ENCODE data around the gene KHSRP.

Gene KHSRP, protein sequence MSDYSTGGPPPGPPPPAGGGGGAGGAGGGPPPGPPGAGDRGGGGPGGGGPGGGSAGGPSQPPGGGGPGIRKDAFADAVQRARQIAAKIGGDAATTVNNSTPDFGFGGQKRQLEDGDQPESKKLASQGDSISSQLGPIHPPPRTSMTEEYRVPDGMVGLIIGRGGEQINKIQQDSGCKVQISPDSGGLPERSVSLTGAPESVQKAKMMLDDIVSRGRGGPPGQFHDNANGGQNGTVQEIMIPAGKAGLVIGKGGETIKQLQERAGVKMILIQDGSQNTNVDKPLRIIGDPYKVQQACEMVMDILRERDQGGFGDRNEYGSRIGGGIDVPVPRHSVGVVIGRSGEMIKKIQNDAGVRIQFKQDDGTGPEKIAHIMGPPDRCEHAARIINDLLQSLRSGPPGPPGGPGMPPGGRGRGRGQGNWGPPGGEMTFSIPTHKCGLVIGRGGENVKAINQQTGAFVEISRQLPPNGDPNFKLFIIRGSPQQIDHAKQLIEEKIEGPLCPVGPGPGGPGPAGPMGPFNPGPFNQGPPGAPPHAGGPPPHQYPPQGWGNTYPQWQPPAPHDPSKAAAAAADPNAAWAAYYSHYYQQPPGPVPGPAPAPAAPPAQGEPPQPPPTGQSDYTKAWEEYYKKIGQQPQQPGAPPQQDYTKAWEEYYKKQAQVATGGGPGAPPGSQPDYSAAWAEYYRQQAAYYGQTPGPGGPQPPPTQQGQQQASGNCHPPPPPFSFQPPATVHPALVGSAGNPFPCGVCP

DNA sequence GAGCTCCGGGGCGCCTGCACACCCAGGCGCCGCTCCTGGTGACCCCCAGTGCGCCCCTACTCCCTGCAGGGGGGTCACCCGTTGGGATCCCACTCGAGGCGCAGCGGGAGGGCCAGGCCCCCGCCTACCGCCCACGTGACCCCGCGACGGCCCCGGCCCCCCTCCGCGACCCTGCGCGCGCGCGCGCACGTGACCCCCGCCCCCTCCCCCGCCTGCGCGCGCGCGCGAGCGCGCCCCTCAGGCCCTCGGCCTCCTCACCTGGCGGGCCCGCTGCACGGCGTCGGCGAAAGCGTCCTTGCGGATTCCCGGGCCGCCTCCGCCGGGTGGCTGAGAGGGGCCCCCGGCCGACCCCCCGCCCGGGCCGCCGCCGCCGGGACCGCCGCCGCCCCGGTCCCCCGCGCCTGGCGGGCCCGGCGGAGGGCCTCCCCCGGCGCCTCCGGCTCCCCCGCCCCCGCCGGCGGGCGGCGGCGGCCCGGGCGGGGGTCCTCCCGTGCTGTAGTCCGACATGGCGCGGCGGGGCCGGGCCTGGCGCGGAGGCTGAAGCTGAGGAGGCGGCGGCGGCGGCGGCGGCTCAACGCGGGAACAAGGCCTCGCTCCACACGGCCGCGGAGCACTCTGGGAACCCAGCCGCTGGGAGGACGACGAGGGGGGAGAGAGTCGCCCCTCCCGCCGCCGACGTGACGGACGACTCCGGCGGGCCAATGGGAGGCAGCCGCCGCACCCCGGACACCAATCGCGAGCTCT is at the start of gene KHSRP:
KHSRP (minus strand) TSS at position 617 of the 744 bp plus-strand sequence; CDS start at position 507, 110 bp downstream.
- no peak for DNase-seq

DNA sequence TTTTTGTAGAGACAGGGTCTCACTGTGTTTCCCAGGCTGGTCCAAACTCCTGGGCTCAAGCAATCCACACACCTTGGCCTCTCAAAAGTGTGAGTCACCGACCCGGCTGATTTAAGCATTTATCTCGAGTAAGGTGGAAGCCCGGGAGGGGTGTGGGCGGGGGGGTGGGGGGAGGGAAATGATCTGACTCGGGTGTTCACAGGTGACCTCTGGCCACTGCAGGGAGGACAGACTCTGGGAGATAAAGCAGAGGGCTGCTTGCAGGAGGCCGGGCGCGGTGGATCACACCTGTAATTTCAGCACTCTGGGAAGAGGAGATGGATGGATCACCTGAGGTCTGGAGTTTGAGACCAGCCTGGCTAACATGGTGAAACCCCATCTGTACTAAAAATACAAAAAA is 49.0 kb upstream of the KHSRP start:
- DNase-seq, result no peak

DNA sequence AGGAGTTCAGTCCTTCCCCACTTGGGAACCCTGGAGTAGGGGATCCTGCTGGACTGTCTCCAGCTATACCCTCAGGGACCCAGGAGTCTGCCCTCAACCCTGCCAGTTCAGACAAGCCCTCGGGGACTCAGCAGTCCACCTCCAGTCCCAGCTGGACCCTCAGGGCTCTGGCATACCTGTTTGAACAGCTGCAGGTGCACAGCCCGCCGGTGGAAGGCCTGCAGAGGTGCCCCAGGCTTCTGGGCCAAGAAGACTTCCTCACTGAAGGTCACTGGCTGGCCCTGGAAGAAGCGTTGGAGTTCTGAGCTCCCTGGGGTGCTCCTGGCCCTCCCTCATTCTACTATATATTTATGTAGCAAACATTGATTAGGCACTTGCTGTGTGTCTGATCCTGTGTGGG is 48.1 kb upstream of the KHSRP start:
- no peak for DNase-seq

DNA sequence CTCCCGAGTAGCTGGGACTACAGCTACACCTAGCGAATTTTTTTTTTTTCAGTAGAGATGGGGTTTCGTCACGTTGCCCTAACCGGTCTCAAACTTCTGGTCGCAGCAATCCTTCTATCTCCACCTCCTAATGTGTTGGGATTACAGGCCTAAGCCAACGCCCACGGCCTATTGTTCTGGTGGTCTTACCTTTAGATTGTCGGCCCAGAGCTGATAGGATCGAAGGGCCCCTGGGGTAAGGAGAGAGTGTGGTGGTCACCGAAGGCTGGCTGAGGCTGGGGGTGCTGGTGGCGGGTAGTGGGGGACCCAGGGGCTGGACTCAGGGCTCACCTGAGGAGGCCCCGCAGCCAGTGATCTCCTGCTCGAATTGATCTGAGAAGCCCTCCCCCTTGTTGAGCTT is 46.5 kb upstream of the KHSRP start:
- DNase-seq, result no peak

DNA sequence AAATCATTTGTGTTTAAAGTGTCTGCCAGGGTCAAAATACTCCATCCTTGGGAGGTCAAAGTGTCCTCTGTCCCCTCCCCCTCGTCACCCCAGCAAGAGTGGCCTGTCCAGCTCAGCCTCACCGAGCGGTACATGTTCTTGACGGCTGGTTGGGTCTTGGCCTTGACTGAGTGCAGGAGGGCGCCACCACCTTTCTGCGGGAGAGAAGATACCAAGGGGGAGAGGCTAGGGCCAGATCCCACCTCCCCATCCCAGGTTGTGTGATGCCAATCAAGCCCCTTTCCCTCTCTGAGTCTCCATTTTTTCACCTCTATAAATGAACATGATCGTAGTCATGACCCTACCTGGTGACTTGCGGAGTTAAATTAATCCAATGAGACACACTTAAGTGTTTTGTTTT is 45.6 kb upstream of the KHSRP start:
- DNase-seq, result no peak

DNA sequence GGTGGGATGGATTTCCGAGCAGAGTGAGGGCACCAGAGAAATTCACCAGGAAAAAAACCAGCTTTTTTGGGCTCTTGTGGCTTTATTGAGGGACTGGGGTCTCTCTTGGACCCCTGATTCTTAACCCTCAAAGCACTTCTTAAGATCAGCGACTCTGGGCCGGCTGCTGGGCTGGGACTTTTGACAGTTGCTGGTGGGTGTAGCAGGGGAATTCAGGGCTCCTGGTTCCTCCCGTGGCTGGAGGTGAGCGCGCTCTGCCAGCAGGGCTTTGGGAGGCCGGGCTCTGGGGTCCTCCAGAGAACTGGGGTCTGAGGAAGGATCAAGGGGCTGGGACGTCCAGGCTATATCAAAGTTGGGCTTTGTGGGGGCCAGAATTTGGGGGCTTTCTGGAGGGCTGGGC is 42.8 kb upstream of the KHSRP start:
- DNase-seq, result no peak

DNA sequence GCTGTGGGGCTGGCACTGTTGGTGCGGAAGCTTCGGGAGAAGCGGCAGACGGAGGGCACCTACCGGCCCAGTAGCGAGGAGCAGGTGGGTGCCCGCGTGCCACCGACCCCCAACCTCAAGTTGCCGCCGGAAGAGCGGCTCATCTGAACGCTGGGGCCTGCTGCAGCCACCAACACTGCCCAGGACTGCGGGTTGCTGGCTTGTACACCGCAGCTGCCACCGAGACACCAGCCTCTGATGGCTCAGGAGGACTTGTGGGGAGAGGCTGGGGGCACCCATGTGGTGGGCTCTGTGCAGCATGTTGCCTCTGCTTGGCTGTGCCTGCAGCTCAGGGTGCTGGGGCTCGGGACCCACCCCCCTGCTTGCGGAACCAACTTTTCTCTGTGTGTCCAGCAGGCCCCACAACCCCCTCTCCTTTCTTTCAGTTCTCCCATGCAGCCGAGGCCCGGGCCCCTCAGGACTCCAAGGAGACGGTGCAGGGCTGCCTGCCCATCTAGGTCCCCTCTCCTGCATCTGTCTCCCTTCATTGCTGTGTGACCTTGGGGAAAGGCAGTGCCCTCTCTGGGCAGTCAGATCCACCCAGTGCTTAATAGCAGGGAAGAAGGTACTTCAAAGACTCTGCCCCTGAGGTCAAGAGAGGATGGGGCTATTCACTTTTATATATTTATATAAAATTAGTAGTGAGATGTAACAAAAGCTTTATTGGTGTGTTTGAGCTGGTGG is 42.1 kb upstream of the KHSRP start:
- DNase-seq, result no peak

DNA sequence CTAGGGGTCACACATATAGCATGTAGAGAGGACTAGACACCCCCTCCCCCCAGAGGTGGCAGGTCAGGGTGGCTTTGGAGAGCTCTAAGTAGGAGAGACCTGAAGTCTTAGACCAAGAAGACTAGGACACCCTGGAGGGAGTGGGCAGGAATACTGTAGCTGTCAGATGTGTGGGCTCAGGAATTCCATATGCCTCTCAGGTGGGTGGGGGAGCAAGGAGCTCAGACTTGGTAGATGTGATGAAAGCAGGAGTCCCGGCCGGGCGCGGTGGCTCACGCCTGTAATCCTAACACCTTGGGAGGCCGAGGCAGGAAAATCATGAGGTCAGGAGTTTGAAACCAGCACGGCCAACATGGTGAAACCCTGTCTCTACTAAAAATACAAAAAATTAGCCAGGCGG is 41.1 kb upstream of the KHSRP start:
- DNase-seq, result no peak

DNA sequence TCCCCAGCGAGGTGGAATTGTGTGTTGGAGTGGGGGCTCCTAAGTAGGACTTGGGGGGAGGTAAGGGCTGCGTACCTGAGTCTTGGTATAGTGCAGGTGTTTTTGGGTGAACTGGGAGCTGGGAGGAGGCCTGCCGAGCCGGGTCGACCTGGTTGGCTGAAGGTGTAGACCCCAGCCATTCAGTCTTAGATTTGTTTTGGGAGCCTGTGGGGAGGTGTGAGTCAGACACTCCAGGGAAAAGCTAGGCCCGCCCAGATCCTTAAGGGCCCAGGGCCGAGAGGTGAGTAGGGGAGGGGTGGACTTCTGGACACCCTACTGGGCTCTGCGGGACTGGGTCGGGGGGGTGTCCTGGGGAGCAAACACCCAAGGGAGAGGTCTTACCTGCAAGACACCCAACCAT is 40.4 kb upstream of the KHSRP start:
- DNase-seq, result no peak

DNA sequence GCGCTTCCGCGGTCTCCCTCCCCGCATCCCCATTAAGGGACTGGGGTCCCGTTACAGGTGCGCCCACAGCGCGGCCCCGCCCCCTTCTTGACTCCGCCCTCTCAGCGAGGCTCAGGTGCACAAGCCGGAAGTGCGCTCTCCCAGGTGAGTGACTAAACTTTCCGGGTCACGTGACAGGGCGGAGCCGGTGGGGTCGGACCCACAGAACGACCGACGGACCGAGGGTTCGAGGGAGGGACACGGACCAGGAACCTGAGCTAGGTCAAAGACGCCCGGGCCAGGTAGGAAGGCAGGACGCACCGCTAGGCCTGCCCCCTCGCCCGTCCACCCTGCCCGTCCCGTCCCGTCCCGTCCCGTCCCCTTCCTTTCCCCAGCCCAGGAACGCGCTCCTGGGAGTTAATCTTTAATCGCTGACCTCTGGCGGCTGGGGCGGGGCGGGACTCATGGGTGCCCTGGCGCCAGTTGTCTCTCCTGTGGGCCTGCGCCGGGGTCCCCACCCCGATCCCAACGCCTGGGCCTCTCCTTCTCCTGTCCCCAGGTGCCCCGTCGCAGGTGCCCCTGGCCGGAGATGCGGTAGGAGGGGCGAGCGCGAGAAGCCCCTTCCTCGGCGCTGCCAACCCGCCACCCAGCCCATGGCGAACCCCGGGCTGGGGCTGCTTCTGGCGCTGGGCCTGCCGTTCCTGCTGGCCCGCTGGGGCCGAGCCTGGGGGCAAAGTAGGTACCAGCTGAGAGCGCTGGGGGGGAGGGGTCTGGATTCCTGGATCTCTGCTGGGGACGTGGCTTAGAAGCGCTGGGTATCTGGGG is 39.7 kb upstream of the KHSRP start, which contains the start of gene CRB3:
CRB3 (plus strand) TSS at position 202 of the 804 bp plus-strand sequence; CDS start at position 633, 431 bp downstream.
- peak; percentile 82 for DNase-seq

DNA sequence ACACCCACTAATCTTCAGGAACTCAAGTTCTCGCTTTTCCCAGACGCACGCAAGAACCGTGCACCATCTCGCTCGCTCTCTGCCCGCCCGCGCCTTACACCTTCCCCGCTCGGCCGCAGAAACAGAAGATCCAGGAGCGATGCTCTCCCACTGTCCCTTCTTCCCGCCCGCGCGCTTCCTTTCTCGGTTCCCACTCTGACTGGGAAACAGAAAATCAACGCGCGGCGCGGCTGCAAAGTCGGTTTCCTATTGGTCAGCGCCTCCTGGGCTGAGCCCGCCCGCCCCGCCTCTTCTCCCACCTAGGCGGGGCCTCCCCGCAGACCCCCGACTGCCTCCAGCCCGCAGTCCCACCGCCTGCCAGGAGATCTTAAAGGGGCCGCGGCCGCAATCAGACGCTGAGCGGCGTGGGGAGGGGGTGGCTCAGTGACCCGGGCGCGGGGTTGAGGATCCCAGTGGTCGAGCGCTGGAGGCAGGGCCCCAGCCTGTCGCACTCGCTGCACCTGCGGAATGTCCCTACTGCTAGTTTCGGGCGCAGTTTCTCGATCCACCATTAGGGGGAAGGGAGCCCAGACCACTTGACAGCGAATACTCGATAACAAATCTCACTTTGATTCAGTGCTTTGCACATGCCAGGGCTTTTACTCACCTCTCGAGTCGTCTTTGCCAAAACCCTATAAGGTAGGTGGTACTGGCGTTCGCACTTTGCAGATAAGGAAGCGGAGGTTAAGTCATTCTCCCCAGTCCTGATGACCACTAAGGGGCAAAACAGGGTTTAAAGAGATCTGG is 35.7 kb upstream of the KHSRP start:
- DNase-seq, result peak; percentile 95

DNA sequence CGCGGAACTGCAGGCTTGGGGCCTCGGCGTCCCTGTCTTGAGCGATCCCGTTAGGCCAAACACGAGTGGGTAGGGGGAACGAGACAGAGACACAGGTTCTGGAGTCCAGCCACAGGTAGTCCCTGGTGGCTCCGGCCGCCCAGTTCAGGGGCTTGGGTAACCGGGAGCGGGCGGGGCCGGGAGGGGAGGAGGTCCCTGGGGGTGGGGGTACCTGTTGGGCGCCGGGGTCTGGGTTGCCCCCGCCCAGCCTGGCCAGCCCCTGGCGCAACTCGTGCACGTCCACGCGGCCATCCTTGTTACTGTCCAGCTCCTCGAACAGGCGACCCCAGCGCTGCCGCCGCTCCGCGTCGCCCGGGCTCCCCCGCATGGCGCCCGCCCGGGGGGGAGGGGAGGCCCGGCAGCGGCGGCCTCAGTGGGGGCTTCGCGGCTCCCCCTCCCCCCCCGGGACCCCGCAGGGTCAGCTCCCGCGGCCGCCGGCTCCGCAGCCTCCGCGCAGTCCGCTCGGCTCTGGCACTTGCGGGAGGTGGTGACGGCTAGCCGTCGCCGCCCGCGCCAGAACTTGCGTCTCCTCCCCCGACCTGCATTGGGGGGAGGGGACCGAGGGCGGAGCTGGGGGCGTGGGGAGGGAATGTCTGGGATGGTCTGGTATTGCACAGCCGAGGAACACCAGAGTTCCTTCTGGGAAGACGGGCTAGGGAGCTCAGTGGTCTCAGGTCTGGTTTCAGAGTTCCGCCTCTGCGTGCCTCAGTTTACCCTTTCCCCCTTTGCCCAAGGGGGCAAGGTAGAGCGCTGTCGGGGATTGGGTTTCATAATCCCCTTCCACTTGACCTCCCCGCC is 34.9 kb upstream of the KHSRP start, which contains the start of gene SLC25A23:
SLC25A23 (minus strand) TSS at position 531 of the 837 bp plus-strand sequence; CDS start at position 367, 164 bp downstream.
- DNase-seq, result peak; percentile 6

DNA sequence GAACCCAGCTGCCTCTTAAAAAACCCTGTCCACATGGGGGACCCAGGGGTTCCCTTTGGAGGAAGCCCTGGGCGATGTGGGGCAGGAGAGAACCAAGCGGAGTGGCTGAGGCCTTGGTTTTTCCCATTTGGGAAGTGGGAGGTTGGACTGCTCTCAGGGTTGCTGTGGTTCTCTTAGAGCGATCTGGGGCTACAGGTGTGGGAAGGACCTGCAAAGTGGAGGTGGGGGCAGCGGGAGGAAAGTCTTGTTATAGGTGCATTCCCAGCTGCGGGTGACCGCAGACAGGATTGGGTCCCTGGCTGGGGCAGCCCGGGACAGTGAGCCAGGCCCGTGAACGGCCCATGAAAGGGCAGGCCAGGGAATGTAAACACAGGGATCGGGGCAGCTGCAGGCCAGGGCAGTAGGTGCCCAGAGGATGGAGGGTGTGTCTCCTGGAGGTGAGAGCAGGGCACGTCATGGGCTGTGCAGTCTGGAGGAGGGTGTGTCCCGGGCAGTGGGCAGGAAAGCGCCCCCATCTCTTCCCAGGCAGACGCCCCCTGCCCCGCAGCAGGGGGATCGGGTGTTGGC is 34.2 kb upstream of the KHSRP start:
- no peak for DNase-seq

DNA sequence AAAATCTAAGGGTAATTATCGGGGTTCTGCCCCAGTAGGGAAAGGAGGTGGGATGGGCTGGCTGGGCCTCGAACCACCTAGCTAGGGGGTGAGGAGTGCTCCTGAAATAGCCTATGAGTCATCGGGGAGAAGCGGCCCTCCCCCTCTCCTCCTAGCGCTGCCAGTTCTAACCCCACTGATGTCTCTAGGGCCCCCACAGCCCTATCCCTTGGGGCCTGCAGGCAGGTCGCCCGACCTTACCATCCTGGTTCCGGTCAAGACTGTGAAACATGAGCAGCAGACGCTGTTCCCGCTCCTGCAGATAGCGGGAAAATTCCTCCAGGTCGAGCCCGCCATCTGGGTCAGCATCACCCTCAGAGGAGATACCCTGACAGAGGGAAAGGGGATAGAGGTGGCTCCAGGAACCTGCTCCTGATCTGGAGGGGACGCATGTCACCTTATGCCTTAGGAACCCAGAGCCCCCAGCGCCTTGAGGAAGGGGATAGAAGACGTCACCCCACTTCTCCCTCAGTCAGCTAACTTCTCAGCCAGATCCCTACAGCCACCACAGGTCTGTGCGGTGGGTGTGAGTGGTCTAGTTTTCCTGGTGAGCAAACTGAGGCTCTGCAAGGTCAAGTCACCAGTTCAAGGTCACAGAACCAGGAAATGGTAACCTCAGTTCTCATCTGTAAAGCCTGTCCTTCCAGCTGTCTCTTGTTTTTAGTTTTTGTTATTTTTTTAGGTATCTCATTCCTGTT is 33.5 kb upstream of the KHSRP start:
- DNase-seq, result no peak

DNA sequence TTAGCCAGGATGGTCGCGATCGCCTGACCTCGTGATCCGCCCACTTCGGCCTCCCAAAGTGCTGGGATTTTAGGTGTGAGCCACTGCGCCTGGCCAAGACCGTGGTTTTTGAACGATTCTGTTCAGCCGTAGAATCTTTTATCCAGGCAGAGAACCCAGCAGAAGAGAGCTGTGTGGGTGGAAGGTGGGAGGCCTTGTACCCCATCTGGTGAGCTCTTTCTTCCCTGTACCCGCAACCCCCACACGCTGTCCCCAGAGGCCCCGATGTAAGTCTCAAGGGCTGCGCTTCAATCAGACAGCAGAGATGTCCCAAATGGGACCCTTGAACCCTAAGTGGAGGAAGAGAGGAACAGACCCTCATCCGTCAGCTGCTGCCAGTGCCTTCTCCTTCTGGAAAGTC is 31.3 kb upstream of the KHSRP start:
- no peak for DNase-seq

DNA sequence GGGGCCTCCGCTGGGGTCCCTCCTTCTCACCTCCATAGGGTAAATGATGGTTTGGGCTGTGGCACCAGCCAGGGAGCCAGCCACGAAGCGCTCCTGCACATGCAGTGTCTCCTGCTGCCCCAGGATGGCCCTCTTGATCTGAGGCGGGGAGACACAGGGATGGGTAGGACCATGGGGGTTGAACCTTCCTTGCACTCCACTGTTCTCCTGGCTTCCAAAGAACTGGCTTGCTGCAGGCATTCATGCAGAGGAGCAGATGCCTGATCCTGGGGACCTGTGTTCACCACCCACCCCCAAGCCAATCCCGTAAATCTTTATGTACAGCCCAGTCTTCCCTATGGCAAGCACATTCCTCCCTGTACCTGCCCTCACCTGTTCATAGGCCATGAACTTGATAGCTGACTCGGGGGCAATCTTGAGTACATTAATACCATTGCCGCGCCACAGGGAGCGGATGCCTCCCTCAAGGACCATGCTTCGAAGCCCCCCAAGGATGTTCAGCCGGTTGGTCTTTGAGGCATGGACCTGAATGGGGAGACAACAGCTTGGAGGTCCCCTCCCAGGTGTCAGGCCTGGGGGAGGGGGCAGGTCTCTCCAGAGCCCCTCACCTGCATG is 29.4 kb upstream of the KHSRP start:
- DNase-seq, result no peak

DNA sequence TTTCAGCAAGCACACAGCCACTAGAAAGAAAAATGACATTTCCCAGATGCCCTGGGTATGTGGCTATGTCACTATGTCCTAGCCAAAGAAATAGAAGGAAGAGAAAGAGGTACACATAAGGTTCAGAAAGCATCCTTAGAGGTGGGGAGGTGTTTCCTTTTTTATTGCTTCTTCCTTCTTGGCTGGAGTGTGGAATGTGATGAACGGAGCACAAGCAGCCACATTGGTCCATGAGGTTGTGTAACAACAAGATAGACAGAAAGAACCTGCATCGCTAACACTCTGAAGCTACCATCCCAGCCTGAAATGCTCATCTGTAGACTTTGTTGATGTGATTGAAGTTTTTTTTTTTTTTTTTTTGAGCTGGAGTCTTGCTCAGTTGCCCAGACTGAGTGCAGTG is 28.3 kb upstream of the KHSRP start:
- no peak for DNase-seq

DNA sequence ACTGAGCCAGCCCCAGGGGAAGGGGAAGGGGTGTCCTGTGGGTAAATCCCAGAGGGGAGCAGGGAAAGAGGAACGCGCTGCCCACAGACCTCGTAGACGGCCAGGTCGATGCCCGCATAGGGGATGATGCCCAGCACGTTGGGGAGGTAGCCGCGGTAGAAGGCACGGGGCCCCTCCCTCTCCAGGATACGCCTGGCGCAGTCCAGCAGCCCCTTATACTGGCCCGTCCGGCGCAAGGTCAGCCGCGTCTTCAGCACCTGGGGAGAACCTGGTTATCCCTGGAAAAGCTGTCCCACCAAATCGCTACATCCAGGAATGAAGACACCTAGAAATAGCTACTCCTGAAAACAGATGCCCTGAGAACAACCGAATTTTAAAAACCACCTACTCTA is 27.6 kb upstream of the KHSRP start:
- DNase-seq, result no peak
